HG03565 (cell line): ENCODE measurements around the gene LRP1B.
"Not testable (repeated sequence)": the region's sequence is repeated elsewhere in the genome, so short reads cannot be mapped to it uniquely, and the experiment has no call there.

ENCODE experiments used
- ATAC-seq: cut with Tn5 transposase; IDR thresholded peaks from one replicate; pipeline ENCODE4 v1.9.1; 2021; ENCODE audit warnings: mild to moderate bottlenecking, moderate library complexity; ENCODE audit not compliant: unreplicated experiment

LRP1B gene

DNA sequence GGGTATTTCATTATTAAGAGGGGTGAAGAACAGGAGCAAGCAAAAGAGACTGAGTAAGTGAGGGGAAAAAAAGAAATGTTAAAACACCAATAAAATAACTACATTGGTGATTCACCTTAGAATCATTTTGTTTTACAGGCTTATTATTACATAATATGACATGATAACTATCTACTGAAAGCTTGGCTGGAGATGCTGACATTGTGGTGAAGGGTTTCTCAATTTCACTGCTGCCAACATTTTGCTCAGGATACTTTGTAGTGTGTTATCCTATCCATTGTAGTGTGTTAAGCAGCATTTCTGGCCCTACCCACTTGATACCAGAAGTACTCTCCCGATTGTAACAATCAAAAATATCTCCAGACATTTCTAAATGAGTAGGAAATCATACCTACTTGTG is 1786.0 kb downstream of the LRP1B start:
- ATAC-seq = no peak

DNA sequence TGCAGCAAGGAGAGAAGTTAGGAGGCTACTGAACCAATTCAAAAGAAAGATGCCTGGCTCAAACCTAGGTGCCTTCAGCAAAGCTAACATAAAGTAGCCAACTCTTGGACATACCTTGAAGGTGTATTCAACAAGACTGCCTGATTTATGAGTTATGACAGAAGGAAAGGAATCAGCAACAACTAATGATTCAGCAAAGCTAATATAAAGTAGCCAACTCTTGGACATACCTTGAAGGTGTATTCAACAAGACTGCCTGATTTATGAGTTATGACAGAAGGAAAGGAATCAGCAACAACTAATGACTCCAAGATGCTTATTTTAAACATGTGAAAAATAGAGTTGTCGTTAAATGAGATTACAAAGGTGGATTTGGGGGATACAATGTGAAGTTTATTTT is 1786.5 kb downstream of the LRP1B start:
- ATAC-seq = not testable (repeated sequence)

DNA sequence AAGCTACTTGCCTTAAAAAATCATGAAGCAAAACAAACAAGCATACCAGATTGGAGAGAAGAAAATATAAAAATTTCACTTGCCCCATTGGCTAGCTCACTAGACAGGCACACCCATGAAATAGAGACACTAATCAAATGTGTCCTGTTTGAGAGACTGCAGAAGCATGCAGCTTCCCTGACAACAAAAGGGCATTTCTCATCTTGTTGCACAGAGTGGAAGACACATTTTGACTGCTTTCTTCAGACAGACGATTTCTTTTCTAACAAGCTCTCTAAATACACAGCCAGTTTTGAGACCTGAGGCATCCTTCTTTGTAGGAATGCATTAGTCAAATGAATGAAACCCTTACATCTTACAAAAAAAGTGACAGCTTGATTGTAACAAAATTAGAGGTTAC is 1792.0 kb downstream of the LRP1B start:
- no peak for ATAC-seq

DNA sequence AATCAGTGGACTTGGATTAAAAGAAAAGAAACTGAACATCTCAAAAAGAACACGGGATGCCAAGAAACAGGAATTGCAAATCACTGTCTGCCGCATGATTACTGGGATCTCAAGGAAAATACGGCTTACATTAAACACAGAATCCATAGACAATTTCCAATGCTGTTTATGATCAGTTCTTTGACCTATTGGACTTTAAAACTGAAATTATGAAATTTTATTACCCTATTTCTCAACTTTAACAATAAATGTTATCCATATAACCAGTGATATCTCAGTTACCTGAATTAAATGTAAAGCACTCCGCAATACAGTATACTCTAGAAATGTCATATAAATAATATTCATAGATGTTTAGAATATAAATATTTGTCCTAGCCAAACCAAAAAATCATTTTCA is 1793.8 kb downstream of the LRP1B start:
- no peak for ATAC-seq

DNA sequence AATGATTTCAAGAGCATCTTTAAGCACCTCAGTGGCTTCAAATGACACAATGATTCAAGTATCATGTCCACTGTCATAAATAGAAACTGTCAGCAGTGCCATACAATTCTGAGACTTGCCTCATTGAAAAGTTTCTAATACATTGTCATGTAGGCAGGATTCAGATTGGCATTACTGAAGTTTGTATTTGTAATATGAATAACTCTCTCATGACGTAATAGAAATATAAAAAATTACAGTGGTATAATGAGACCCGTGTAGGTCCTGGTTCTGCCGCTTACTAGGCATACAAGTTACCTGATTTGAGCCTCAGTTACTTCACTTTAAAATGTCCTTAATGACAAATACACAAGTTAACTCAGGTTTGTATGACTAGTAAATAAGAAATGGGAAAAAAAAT is 1814.5 kb downstream of the LRP1B start:
- no peak for ATAC-seq

DNA sequence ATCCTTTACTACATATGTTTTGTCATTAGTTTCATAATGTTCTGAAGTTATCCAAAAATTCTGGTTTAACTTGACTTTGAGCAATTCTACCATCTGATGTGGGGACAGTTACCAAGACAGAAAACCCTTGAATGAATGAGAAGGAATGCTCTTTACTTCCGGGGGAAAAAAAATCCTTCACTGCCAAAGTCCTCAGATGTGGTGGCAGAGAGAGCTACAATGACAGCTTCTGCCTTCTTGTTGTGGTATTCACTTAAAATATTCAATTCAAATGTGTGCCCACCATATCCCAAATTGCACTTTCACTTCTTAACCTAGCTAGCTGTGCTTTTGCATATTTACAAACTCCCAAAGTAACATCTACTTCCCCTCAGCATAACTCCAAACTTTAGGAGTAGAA is 1818.9 kb downstream of the LRP1B start:
- no peak for ATAC-seq

DNA sequence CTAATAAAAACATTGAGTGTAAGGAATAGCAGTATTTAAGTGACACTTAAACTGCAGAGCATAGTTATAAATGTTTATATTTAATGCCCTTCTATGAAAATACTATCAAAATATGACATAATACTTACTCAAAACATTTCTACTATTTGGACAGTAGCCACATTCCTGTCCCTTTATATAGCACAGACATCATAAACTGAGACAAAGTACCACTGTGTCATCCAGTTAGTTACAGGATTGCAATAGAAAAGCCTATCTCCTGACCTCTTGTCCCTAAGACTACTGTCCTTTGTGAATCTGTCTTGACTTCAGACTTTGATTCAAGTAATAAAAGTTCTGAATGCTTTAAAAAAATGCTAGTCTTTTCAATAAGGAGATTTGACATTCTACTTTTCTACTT is 1822.1 kb downstream of the LRP1B start:
- ATAC-seq = no peak

DNA sequence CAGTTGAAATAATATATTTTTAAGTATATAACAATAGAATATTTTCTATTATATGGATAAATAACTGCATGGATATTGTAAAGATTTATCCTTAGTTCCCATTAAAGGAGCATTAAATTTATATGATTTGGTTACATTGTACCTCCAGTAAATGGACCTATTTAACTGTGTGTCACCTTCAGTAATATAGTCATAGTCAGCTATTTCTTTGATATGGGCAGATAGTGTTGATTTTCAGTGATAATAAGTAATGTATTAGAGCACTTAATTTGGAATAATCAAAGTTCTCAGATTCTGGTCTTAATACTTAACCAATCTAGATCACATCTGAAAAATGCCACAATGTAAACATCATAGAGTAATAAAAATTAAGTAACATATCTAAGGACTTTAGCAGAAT is 1823.3 kb downstream of the LRP1B start:
- no peak for ATAC-seq

DNA sequence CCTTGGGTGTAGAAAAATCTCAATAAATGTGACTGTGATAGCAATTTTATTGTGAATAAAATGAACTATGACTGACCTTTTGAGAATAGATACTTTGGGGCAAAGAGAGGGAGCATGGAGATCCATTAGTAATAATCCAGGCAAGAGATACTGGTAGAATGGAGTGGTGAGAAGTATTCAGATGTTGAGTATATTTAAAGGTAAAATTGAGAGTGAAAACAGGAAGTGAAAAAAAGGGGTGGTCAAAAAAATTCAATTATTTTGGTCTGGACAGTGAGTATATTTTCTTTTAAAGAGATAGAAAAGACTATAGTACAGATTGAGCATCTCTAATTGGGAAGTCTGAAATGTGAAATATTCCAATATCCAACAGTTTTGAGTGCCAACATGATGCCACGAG is 1835.0 kb downstream of the LRP1B start:
- peak; percentile 63 for ATAC-seq

DNA sequence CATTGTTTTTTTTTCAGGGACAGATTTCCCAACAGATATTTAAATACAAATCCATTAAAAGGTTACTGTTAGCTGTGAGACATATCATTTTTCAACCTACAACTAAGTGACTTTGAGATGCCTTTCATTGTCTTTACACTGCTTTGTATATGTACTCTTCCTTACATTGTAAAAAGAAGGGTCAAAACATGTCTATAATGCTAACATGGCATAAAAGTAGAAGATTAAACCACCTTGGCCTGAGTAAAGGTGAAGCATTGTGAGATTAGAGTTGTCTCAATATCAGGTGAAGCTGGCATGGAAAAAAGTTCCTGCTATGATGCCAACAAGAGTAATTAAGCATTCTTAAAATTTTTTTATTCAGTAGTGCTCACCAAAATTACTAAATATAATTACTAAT is 1842.1 kb downstream of the LRP1B start:
- no peak for ATAC-seq

DNA sequence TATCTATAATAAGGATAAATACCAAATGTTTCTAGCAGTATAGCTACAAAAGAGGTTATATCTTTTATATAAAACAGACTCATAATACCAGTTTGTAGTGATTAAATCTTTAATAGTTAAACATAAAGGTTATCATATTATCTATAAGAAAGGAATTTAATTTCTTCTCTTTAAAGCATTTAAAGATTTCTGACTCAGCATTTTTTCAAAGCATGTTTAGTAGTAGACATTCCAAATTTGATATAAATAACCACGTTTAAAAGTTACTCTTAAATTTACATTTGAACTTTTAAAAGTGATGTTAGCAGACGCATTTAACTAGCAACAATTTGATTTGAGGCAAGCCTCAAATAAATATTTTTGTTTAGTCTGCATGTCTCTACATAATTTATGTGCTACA is 1842.6 kb downstream of the LRP1B start:
- no peak for ATAC-seq

DNA sequence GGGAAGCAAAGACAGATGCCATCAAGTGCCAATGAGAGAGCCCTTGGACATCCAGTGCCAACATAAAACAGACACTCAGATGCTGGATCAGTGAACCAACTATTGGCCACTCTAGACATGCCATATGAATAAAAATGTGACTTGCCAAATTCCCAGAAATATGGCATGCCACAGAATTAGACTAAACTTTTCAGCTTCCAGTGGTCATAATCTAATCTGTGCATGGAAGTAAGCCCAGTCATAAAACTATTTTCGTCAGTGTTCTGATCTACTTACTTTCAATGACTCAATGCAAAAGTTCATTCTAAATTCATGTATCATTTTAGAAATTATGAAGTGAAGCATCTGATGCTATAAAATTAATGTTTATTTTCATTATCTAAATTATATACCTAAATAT is 1844.4 kb downstream of the LRP1B start:
- no peak for ATAC-seq

DNA sequence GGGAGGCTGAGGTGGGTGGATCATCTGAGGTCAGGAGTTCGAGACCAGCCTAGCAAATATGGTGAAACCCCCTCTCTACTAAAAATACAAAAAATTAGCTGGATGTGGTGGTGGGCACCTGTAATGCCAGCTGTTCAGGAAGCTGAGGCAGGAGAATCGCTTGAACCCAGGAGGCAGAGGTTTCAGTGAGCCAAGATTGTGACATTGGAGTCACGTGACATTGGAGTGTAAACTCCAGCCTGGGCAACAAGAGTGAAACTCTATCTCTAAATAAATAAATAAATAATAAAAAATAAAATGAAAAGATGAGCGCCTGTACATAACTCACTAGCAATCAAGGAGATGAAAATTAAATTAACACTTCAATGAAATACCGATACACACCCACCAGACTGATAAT is 1853.5 kb downstream of the LRP1B start:
- ATAC-seq = not testable (repeated sequence)

DNA sequence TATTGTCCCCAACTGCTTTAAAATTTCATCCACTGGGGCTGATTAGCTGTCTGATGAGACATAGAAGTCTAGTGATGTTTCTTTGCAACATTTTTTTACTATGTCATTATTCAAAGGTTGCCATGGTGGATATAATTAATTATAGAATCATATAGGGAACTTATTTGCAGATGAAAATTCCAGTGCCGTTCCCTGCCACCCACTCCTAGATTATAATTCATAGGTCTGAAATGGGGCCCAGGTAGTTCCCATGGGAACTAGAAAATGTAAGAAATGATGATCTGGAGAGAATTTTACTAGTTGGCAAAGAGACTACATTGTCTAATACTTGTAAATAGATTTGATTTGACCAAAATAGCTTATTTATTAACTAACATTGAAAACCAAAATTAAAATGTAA is 1854.2 kb downstream of the LRP1B start:
- no peak for ATAC-seq

DNA sequence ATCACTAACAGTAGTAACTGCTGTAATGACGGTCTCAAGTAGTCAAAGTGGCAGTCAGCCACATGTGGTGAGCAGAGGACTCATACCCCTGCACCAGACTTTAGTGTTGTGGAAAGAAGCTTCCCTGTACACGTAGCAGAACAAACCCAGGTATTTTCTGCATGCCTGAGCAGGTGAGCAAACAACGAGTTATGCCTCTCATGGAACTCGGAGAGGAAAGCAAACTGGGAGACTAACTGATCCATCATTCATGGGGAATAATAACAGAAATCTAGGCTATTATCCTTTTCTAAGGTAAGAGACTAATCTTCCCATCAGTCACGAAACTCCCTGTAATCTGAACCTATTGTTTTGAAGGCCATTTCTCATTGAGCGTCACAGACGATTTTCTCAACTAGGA is 1855.4 kb downstream of the LRP1B start:
- no peak for ATAC-seq

DNA sequence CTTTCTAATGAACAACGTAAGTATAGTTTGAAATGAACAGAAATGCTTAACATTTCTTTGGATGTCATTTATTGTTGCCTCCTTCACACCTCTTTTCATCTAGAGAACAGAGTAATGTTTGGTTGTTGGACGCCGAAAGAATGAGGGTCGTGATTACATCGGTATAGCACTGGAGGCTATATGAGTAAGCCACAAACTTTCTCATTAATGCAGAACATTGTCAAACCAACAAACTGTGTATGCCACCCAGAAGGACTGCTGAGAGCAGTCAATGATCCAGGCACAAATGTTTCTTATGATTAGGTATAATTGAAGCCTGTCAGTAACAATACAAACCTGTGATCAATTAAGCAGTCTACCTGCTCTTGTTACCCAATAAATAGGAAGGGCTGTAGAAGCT is 1855.9 kb downstream of the LRP1B start:
- no peak for ATAC-seq

DNA sequence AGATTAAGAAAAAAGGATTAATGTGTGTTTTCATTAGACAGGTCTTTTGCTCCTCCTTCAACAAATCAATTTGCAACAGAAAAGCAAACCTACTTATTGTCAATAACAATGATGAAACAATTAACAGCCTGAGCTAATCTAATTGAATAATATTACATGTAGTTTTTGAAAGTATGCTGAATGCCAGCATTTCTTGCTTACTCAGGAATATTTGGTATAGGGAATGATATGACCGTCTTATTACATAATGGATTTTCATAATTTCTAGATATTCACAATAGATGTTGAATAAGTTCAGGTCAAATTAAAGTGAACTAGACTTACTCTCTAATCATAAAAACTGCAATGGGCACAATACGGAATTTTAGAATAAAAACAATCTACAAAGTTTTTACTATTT is 1856.9 kb downstream of the LRP1B start:
- no peak for ATAC-seq

DNA sequence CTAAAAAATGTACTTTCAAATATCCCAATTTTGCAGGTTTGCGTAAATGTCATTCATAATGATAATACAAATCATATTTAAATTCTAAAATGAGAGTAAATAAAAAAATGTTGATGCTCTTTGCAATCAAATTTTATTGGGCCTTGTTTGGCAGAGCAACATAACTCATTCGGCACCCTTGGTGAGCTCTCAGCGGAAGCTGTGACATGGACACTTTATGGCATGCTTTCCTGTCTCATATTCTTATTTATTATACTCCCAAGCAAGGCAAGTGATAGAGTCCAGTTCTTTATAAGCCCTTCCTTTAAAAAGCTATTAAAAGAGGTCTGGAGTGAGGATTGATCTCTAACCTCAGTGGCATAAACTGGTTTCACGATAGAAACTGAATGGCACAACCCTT is 1857.4 kb downstream of the LRP1B start:
- ATAC-seq = no peak

DNA sequence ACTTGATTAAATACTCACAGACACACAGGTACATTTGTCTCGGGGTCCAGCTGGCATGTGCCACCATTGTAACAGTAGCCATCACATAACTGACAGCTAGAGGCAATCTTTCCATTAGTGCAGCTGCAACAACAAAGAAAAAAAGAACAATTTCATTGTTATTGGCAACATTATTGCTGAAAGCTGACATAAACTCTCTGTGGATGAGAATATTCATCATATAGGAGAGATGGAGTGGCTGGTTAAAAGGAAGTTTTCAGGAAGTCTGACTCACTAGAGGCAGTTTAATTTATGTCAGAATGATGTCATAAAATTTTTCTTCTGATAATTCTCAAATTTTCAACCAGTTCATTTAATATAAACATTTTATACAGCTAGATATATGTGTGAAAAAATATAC is 1860.6 kb downstream of the LRP1B start:
- ATAC-seq = no peak

DNA sequence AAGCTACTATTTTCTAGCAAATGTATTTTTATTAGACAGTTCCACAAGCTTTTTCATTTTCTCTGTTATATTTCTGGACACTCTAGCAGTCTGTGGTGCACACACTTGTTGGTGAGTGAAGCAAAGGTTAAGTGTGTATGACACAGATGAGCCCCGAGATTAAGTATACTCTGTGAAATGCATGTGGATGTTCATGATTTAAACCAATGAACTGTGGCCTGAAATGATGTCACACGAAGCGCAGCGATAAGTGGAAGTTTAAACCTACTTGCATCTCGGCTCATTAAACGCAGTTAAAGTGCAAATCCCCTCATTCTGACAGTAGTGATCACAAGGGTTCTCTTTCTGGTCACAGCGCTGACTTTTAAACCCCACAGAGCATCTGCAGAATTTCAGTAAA is 1861.8 kb downstream of the LRP1B start:
- no peak for ATAC-seq

DNA sequence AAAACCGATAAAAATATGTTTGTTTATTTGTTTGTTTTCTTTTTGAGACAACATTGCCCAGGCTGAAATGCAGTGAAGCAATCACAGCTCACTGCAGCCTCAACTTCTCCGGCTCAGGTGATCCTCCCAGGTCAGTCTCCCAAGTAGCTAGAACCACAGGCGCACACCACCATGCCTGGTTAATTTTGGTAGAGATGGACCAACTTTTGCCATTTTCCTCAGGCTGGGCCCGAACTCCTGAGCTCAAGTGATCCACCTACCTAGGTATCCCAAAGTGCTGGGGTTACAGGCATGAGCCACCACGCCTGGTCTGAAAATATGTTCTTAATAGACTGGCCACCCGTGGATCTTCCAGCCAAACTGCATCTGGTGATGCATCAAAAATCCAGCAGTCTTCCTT is 1867.9 kb downstream of the LRP1B start:
- ATAC-seq = no peak

DNA sequence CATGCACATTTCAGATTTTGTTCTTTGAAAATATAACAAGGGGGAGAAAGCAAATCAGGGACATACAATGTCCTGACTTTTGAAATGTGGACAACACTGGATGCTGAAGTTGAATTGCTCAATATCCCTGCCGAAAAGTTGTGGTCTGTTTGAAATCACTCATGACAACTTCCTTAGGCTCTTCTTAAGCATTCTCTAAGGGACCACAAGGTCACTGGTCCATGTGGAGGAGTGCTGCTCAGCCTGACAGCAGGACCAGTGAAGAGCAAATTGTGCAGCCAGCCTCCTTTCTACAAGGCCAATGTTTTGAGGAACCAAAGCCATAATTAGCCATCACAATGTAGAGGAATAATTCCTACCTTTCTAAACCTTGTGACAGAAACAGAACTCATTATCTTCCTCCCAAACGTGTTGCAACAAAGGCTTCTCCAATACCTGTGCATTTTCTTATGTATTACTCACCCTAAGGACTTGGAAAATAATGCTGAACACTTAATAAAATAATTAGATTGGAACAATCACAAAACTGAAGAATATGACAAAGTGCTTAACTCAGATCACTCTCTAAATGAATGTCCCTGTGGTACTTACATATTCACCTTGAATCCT is 1873.0 kb downstream of the LRP1B start:
- no peak for ATAC-seq

DNA sequence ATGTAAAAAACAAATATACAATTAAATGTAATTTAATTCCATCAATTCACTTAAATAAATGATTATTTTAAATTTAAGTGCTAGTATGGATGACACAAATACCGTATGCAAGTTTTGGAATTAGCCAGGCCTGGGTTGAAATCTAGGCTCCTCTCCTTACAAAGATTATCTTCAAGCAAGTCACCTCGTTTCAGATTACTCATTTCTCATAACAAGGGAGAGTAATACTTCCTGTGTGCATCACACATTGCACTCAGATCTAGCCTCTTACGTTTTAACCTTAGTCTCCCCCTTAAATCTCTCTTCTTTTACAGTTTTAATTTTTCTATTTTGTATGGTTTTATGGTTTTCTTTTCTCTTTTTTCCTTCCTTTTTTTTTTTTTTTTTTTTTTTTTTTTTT is 1874.7 kb downstream of the LRP1B start:
- no peak for ATAC-seq

DNA sequence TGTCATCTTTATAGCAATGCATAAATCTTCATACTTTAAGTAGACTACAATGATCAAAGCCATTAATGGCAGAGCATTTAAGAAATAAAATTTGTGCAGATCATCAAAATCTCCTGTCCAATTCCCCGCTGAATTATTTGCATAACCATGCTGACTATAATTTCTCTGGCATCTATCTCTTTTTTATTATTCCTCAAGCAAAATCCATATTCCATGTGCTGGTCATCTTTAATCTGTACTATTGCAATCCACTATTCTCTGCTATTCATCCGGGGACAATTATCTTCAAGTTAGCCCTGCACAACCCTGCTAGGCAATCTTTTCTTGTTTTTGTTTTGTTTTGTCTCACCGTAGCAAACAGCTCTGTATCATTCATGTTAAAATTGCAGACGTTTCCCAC is 1881.0 kb downstream of the LRP1B start:
- ATAC-seq = no peak
